HCT116 (cell line): ENCODE data around the gene OVCH2. TPM values are rescaled to one million over a fixed set of nuclear protein-coding genes. Genes with fewer than 3 reads are reported as not detected.

Source experiments
- ATAC-seq: fragments of 200-7000 bp; cut with Tn5 transposase; 2 replicates; pipeline ENCODE4 v1.9.1; 2020; ENCODE audit warnings: mild to moderate bottlenecking, moderate library complexity
- BruUV-seq: library from RNA; stranded (reverse); fragments of 400-500 nt; replicated peaks from 2 replicates; lab custom pipeline; 2021; lab: Mats Ljungman, UMichigan
- CTCF ChIA-PET: fragments of 300-600 bp; sonication (Branson Sonifier 250); formaldehyde crosslinking; loops from one replicate; lab custom pipeline; 2021; ENCODE audit warnings: antibody characterized with exemption; lab: Charles Lee
- POLR2A ChIA-PET: fragments of 300-600, 350-600 bp; sonication (Branson Sonifier 250); formaldehyde crosslinking; loops from one replicate; lab custom pipeline; 2021; ENCODE audit warnings: antibody characterized with exemption; lab: Charles Lee
- RAD21 ChIA-PET, 2 experiments: fragments of 300-600 bp; sonication (Branson Sonifier 250); formaldehyde crosslinking; loops; one replicate each; lab custom pipeline; 2023; ENCODE audit warnings: low total read pairs in 2 of 2; ENCODE audit not compliant: uncharacterized antibody in 2 of 2, unreplicated experiment in 2 of 2, low non-redundant PET in 1 of 2; lab: Charles Lee
- DNase-seq: peaks from one replicate; pipeline ENCODE4 v3.0.0-alpha.2; 2010; ENCODE audit warnings: low read depth, low spot score
- H2AFZ ChIP-seq: fragments of 200-600 bp; shearing (Covaris generic), sonication (generic); 2 replicates; pipeline ENCODE4 v1.6.1; 2017; ENCODE audit warnings: low read depth, mixed run types, mixed read lengths, antibody characterized with exemption, low read length; ENCODE audit not compliant: poor library complexity, severe bottlenecking
- H3K27ac ChIP-seq: 2 replicates; pipeline ENCODE4 v1.5.1; 2012; ENCODE audit warnings: low read depth, low read length
- H3K27me3 ChIP-seq: fragments of 200-600 bp; sonication (generic); 2 replicates; pipeline ENCODE4 v1.6.1; 2016; ENCODE audit warnings: mixed run types, low read length, mixed read lengths; ENCODE audit not compliant: insufficient read depth
- H3K36me3 ChIP-seq, 2 experiments: fragments of 200-500 bp in 1 of 2; fragments of 200-600 bp in 1 of 2; sonication (Bioruptor generic) in 1 of 2; sonication (generic) in 1 of 2; 2 replicates each; pipeline versions ENCODE4 v1.5.1 to v1.6.1; 2014 to 2016; ENCODE audit warnings: low read length in 2 of 2, inconsistent platforms in 1 of 2, mixed read lengths in 1 of 2, mixed run types in 1 of 2; ENCODE audit not compliant: insufficient read depth in 2 of 2, control insufficient read depth in 1 of 2
- H3K4me1 ChIP-seq, 2 experiments: fragments of 200-600 bp in 1 of 2; sonication (generic) in 1 of 2; 2 replicates each; pipeline versions ENCODE4 v1.5.1 to v1.6.1; 2012 to 2017; ENCODE audit warnings: low read length in 2 of 2, inconsistent platforms in 1 of 2, mild to moderate bottlenecking in 1 of 2, mixed read lengths in 1 of 2, mixed run types in 1 of 2, moderate library complexity in 1 of 2; ENCODE audit not compliant: insufficient read depth in 2 of 2, control insufficient read depth in 1 of 2
- H3K4me2 ChIP-seq: fragments of 200-600 bp; sonication (generic); 2 replicates; pipeline ENCODE4 v1.6.1; 2017; ENCODE audit warnings: mixed run types, low read length, mixed read lengths
- H3K4me3 ChIP-seq, 2 experiments: fragments of 200-600 bp in 1 of 2; sonication (generic) in 1 of 2; replicated peaks in 1 of 2; 2 replicates each; pipeline ENCODE4 v1.5.1; 2011 to 2016; ENCODE audit warnings: low read length in 2 of 2, control low read depth in 1 of 2, low read depth in 1 of 2, mild to moderate bottlenecking in 1 of 2, mixed read lengths in 1 of 2, mixed run types in 1 of 2
- H3K79me2 ChIP-seq: fragments of 200-600 bp; sonication (generic); 2 replicates; pipeline ENCODE4 v1.6.1; 2017; ENCODE audit warnings: mild to moderate bottlenecking, mixed run types, low read length, moderate library complexity, mixed read lengths; ENCODE audit not compliant: insufficient read depth
- H3K9ac ChIP-seq: fragments of 200-600 bp; sonication (generic); 2 replicates; pipeline ENCODE4 v1.6.1; 2016; ENCODE audit warnings: low read length, mixed read lengths
- H3K9me2 ChIP-seq: fragments of 200-600 bp; sonication (generic), shearing (Covaris generic); 2 replicates; pipeline ENCODE4 v1.6.1; 2017; ENCODE audit warnings: mixed run types, mild to moderate bottlenecking, moderate library complexity; ENCODE audit not compliant: insufficient read depth
- H3K9me3 ChIP-seq, 2 experiments: fragments of 200-500 bp in 1 of 2; fragments of 200-600 bp in 1 of 2; sonication (Bioruptor generic) in 1 of 2; sonication (generic) in 1 of 2; 2 replicates each; pipeline ENCODE4 v1.6.1; 2014 to 2017; ENCODE audit warnings: low read length in 2 of 2, mixed read lengths in 2 of 2, inconsistent platforms in 1 of 2, low read depth in 1 of 2, mild to moderate bottlenecking in 1 of 2, mixed run types in 1 of 2, moderate library complexity in 1 of 2; ENCODE audit not compliant: control insufficient read depth in 1 of 2, insufficient read depth in 1 of 2
- H4K20me1 ChIP-seq: fragments of 200-600 bp; sonication (generic), shearing (Covaris generic); 2 replicates; pipeline ENCODE4 v1.6.1; 2017; ENCODE audit warnings: mixed run types, mild to moderate bottlenecking, moderate library complexity; ENCODE audit not compliant: insufficient read depth
- CBX3 ChIP-seq: IDR thresholded peaks from 2 replicates; pipeline ENCODE4 v1.6.1; 2012; ENCODE audit warnings: low read depth
- CTCF ChIP-seq, 3 experiments: fragments of 200-600 bp in 1 of 3; sonication (generic) in 1 of 3; IDR thresholded peaks in 2 of 3; conservative IDR thresholded peaks in 1 of 3; 2 replicates each; pipeline ENCODE4 v1.5.1; 2012 to 2017; ENCODE audit warnings: low read depth in 2 of 3, low read length in 2 of 3, antibody characterized with exemption in 1 of 3, borderline replicate concordance in 1 of 3, control low read depth in 1 of 3, mild to moderate bottlenecking in 1 of 3, mixed read lengths in 1 of 3, mixed run types in 1 of 3, moderate library complexity in 1 of 3; ENCODE audit not compliant: insufficient read depth in 1 of 3
- EGR1 ChIP-seq: IDR thresholded peaks from 2 replicates; pipeline ENCODE4 v1.6.1; 2012; ENCODE audit warnings: low read depth
- ELF1 ChIP-seq: IDR thresholded peaks from 2 replicates; pipeline ENCODE4 v1.6.1; 2012; ENCODE audit warnings: low read depth, borderline replicate concordance
- EZH2 ChIP-seq: fragments of 200-600 bp; sonication (generic); IDR thresholded peaks from 2 replicates; pipeline ENCODE4 v1.6.1; 2017; ENCODE audit warnings: antibody characterized with exemption, mixed run types
- FOSL1 ChIP-seq: IDR thresholded peaks from 2 replicates; pipeline ENCODE4 v1.6.1; 2012; ENCODE audit warnings: low read depth
- JUND ChIP-seq: IDR thresholded peaks from 2 replicates; pipeline ENCODE4 v1.6.1; 2012
- MAX ChIP-seq: IDR thresholded peaks from 2 replicates; pipeline ENCODE4 v1.6.1; 2012
- POLR2A ChIP-seq: IDR thresholded peaks from 2 replicates; pipeline ENCODE4 v1.7.0; 2011; ENCODE audit warnings: borderline replicate concordance; ENCODE audit not compliant: insufficient read depth, insufficient read length; ENCODE audit errors: extremely low read depth
- POLR2AphosphoS5 ChIP-seq: IDR thresholded peaks from 2 replicates; pipeline ENCODE4 v1.6.1; 2011; ENCODE audit warnings: mild to moderate bottlenecking, low read depth, low read length, moderate library complexity
- RAD21 ChIP-seq: IDR thresholded peaks from 2 replicates; pipeline ENCODE4 v1.6.1; 2012; ENCODE audit warnings: low read depth, mild to moderate bottlenecking
- REST ChIP-seq: IDR thresholded peaks from 2 replicates; pipeline ENCODE4 v1.6.1; 2012; ENCODE audit warnings: low read depth
- SRF ChIP-seq: IDR thresholded peaks from 2 replicates; pipeline ENCODE4 v1.6.1; 2012; ENCODE audit warnings: low read depth
- TCF7L2 ChIP-seq: IDR thresholded peaks from 2 replicates; pipeline ENCODE4 v1.7.0; 2011; ENCODE audit warnings: borderline replicate concordance, inconsistent platforms; ENCODE audit not compliant: insufficient read depth, insufficient read length; ENCODE audit errors: extremely low read depth
- YY1 ChIP-seq: IDR thresholded peaks from 2 replicates; pipeline ENCODE4 v1.6.1; 2011; ENCODE audit warnings: low read length, low read depth, moderate library complexity, mild to moderate bottlenecking; ENCODE audit not compliant: insufficient replicate concordance; ENCODE audit errors: extremely low read depth
- ZBTB33 ChIP-seq: IDR thresholded peaks from 2 replicates; pipeline ENCODE4 v1.6.1; 2011; ENCODE audit warnings: mild to moderate bottlenecking, low read length, moderate library complexity; ENCODE audit not compliant: insufficient replicate concordance; ENCODE audit errors: extremely low read depth
- ZFX ChIP-seq: fragments of 450-650 bp; IDR thresholded peaks from 2 replicates; pipeline ENCODE4 v1.6.1; 2017
- ZNF274 ChIP-seq: fragments of 200-500 bp; sonication (Bioruptor generic); IDR thresholded peaks from 2 replicates; pipeline ENCODE4 v1.6.1; 2014; ENCODE audit warnings: mild to moderate bottlenecking, low read depth, low read length, inconsistent platforms
- intact Hi-C: fragments of 100-400 bp; cut with micrococcal nuclease; formaldehyde crosslinking; loops from 2 replicates; pipeline ENCODE4 v1.10.0; 2022
- total RNA-seq: library from RNA; stranded (reverse); gene quantifications from one replicate; pipeline ENCODE4 v1.2.1, GENCODE V29; 2021; ENCODE audit not compliant: unreplicated experiment

The OVCH2 gene
- total RNA-seq, 1 experiment from 2014 or later, result not detected

GRCh38 chr11:7673724-7674434 lies 32.4 kb downstream of the OVCH2 start:
- H3K9me2 ChIP-seq, result no peaks in the 10 kb centered on the region
- no peaks in the 10 kb centered on the region for H4K20me1 ChIP-seq
- H3K27me3 ChIP-seq, result peaks cover 10% of the 10 kb centered on the region; the same call in 1 of the 2 replicates
- peak overlapping the region; percentile 95 for H3K4me2 ChIP-seq
- no TSS peak for BruUV-seq
- H3K27ac ChIP-seq, result peak overlapping the region; percentile 66; the same call in 1 of the 2 replicates
- peak; percentile 85 for ATAC-seq
- peaks cover 10 to 29% of the 10 kb centered on the region in 2 experiments for H3K4me1 ChIP-seq
- POLR2A ChIA-PET, result no interaction called here
- peak overlapping the region; percentile 55 for H2AFZ ChIP-seq
- intact Hi-C loops, result no loop called here
- H3K79me2 ChIP-seq, result no peaks in the 10 kb centered on the region
- H3K4me3 ChIP-seq, result peak overlapping the region; percentile 56 to 68
- peak; percentile 29 for DNase-seq
- H3K9ac ChIP-seq, result peak overlapping the region; percentile 73
- H3K9me3 ChIP-seq, result no peaks in the 10 kb centered on the region
- H3K36me3 ChIP-seq, result no peaks in the 10 kb centered on the region
- RAD21 ChIA-PET, result interaction anchor here in 1 of 2 experiments (1.3 kb wide), 1 partner anchor 103 kb away, joined by 3 read pairs; no protein-coding TSS in a partner anchor
- TF ChIP-seq EGR1 (no peak; the same call in 1 of the 2 replicates), TCF7L2 (no peak), ZNF274 (no peak), ELF1 (no peak), MAX (0 out of 2 replicates have a peak, but pooled peaks have one; percentile 51), POLR2A (no peak), RAD21 (no peak), REST (no peak), POLR2AphosphoS5 (peak; percentile 67), SRF (no peak), JUND (no peak), YY1 (no peak), CBX3 (no peak), FOSL1 (no peak), CTCF (IDR thresholded peaks at IDR 0.05 in 2 of 3, conservative IDR thresholded peaks at IDR 0.05 in 1 of 3; ENCODE audit: borderline replicate concordance in 1 of 3, insufficient read depth in 1 of 3, low read depth in 2 of 3, low read length in 2 of 3) (no peak), ZBTB33 (no peak), EZH2 (no peak), ZFX (peak; percentile 12; the same call in 1 of the 2 replicates)
- CTCF ChIA-PET, result interaction anchor here (1.3 to 1.4 kb wide), 2 partner anchors 8 to 425 kb away, joined by 3 to 4 read pairs; no protein-coding TSS in a partner anchor
